Smooth muscle cell of the brain vasculature (primary cell): Measurements from ENCODE around the gene EEF1A2.

Experiments used
- DNase-seq: peaks from one replicate; pipeline ENCODE4 v3.0.0-alpha.2; 2012; ENCODE audit warnings: low read depth, low spot score

EEF1A2 gene

GRCh38 chr20:63452821-63453523 is 45.9 kb downstream of the EEF1A2 start:
- DNase-seq, result no peak

- no peak for DNase-seq
Observed at GRCh38 chr20:63452341-63452740, 46.5 kb downstream of the EEF1A2 start.

GRCh38 chr20:63451821-63452220 is 47.1 kb downstream of the EEF1A2 start:
- DNase-seq, result no peak

GRCh38 chr20:63449796-63450730 is 48.8 kb downstream of the EEF1A2 start:
- no peak for DNase-seq

GRCh38 chr20:63449025-63449424 is 49.9 kb downstream of the EEF1A2 start:
- DNase-seq, result no peak

GRCh38 chr20:63448031-63448430 is 50.9 kb downstream of the EEF1A2 start:
- DNase-seq, result no peak

GRCh38 chr20:63447320-63447719 is 51.6 kb downstream of the EEF1A2 start:
- no peak for DNase-seq

GRCh38 chr20:63446216-63447024 is 52.5 kb downstream of the EEF1A2 start:
- DNase-seq, result no peak

- DNase-seq, result no peak
Observed at GRCh38 chr20:63445075-63445734, 53.7 kb downstream of the EEF1A2 start.

- no peak for DNase-seq
Observed at GRCh38 chr20:63444548-63444947, 54.3 kb downstream of the EEF1A2 start.

- DNase-seq, result no peak
Observed at GRCh38 chr20:63443606-63444395, 55.1 kb downstream of the EEF1A2 start.

GRCh38 chr20:63442100-63442493 is 56.8 kb downstream of the EEF1A2 start:
- DNase-seq, result no peak

- DNase-seq, result no peak
Observed at GRCh38 chr20:63441136-63442099, 57.5 kb downstream of the EEF1A2 start.

GRCh38 chr20:63440366-63440955 is 58.4 kb downstream of the EEF1A2 start:
- DNase-seq, result no peak

GRCh38 chr20:63439866-63440265 is 59.0 kb downstream of the EEF1A2 start:
- no peak for DNase-seq

- DNase-seq, result no peak
Observed at GRCh38 chr20:63438121-63438520, 60.8 kb downstream of the EEF1A2 start.
